DOHH2 (cell line): ENCODE measurements around the gene GALNT14.

Source experiments
- H3F3A ChIP-seq: fragments of 200-600 bp; sonication (generic), shearing (Covaris generic); 2 replicates; pipeline ENCODE4 v1.6.0; 2016; ENCODE audit warnings: antibody characterized with exemption, mild to moderate bottlenecking; ENCODE audit not compliant: control insufficient read depth, insufficient read depth
- H3K27ac ChIP-seq: fragments of 200-600 bp; sonication (generic); 2 replicates; pipeline ENCODE4 v1.5.1; 2014; ENCODE audit warnings: low read depth, mild to moderate bottlenecking, low read length, moderate library complexity
- H3K27me3 ChIP-seq: fragments of 200-600 bp; sonication (generic); 2 replicates; pipeline ENCODE4 v1.6.1; 2014; ENCODE audit warnings: mild to moderate bottlenecking, low read length, mixed read lengths; ENCODE audit not compliant: control insufficient read depth
- H3K36me3 ChIP-seq: fragments of 200-600 bp; sonication (generic); 2 replicates; pipeline ENCODE4 v1.6.1; 2014; ENCODE audit warnings: mild to moderate bottlenecking, low read length, moderate library complexity, mixed read lengths; ENCODE audit not compliant: control insufficient read depth
- H3K4me1 ChIP-seq: fragments of 200-600 bp; sonication (generic); 2 replicates; pipeline ENCODE4 v1.6.1; 2014; ENCODE audit warnings: mild to moderate bottlenecking, low read length, mixed read lengths; ENCODE audit not compliant: control insufficient read depth
- H3K4me2 ChIP-seq: fragments of 200-600 bp; sonication (generic); 2 replicates; pipeline ENCODE4 v1.6.0; 2014; ENCODE audit warnings: mild to moderate bottlenecking, low read length, moderate library complexity
- H3K4me3 ChIP-seq: fragments of 200-600 bp; sonication (generic); 2 replicates; pipeline ENCODE4 v1.5.1; 2014; ENCODE audit warnings: mild to moderate bottlenecking, low read length, mixed read lengths
- H3K79me2 ChIP-seq: fragments of 200-600 bp; sonication (generic); 2 replicates; pipeline ENCODE4 v1.6.1; 2014; ENCODE audit warnings: mild to moderate bottlenecking, low read length, mixed read lengths; ENCODE audit not compliant: control insufficient read depth
- H3K9me2 ChIP-seq: fragments of 200-600 bp; sonication (generic); replicated peaks from 2 replicates; pipeline ENCODE4 v1.6.1; 2014; ENCODE audit warnings: mild to moderate bottlenecking, low read length, mixed read lengths; ENCODE audit not compliant: control insufficient read depth
- H3K9me3 ChIP-seq: fragments of 200-600 bp; sonication (generic); 2 replicates; pipeline ENCODE4 v1.6.1; 2014; ENCODE audit warnings: antibody characterized with exemption, low read length, mixed read lengths; ENCODE audit not compliant: control insufficient read depth, insufficient read depth
- H4K20me1 ChIP-seq: fragments of 200-600 bp; sonication (generic); 2 replicates; pipeline ENCODE4 v1.6.0; 2014; ENCODE audit warnings: low read depth, mild to moderate bottlenecking, antibody characterized with exemption, low read length, moderate library complexity; ENCODE audit not compliant: control insufficient read depth, insufficient read depth
- EZH2phosphoT487 ChIP-seq: fragments of 200-600 bp; sonication (generic); IDR thresholded peaks from 2 replicates; pipeline ENCODE4 v1.6.1; 2017; ENCODE audit warnings: borderline replicate concordance, mild to moderate bottlenecking, antibody characterized with exemption, low read length, moderate library complexity, mixed read lengths
- TF ChIP-seq, protein P1 (sequence below): fragments of 200-600 bp; sonication (generic); IDR thresholded peaks from one replicate; pipeline ENCODE4 v1.5.1; 2014; ENCODE audit warnings: antibody characterized with exemption, mild to moderate bottlenecking, low read depth, low read length; ENCODE audit not compliant: poor library complexity, severe bottlenecking

Gene GALNT14

DNA sequence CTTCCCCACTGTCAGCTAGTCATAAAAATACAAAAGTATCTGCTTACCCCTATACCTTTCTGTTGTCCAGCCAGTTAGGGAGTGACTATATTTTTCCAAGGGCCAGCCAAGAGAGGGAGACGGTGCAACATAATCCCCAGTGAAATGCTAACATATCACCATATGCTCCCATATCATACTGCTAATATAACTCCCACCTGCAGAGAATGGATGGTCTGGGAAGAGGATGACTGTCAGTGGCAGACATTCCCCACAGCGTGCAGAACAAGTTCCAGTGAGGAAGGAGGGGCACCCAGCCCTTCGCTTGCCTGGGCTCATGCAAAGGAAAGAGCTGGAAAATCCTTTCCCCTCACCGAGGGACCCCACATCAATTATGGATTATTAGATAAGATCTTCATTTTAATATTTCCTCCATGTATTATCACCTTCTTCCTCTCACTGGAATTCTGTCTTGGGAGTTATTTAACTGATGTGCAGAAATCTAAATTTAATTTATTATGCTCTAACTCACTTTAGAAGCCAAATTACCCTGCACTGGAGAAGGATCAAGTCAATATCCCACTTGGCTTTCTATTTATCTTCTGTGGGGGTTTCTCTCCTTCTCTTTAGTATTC, 135.6 kb downstream of the GALNT14 start:
- TF ChIP-seq, protein P1, sequence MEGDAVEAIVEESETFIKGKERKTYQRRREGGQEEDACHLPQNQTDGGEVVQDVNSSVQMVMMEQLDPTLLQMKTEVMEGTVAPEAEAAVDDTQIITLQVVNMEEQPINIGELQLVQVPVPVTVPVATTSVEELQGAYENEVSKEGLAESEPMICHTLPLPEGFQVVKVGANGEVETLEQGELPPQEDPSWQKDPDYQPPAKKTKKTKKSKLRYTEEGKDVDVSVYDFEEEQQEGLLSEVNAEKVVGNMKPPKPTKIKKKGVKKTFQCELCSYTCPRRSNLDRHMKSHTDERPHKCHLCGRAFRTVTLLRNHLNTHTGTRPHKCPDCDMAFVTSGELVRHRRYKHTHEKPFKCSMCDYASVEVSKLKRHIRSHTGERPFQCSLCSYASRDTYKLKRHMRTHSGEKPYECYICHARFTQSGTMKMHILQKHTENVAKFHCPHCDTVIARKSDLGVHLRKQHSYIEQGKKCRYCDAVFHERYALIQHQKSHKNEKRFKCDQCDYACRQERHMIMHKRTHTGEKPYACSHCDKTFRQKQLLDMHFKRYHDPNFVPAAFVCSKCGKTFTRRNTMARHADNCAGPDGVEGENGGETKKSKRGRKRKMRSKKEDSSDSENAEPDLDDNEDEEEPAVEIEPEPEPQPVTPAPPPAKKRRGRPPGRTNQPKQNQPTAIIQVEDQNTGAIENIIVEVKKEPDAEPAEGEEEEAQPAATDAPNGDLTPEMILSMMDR, result no peak
- TF ChIP-seq EZH2phosphoT487, result no peak
- Histone ChIP-seq H3K79me2 (no peaks in the 10 kb centered on the region), H3K4me3 (no peak overlapping the region), H3K4me1 (no peaks in the 10 kb centered on the region), H4K20me1 (no peaks in the 10 kb centered on the region), H3K4me2 (no peak overlapping the region), H3K27me3 (no peaks in the 10 kb centered on the region), H3K36me3 (no peaks in the 10 kb centered on the region), H3F3A (no peaks in the 10 kb centered on the region), H3K9me3 (no peaks in the 10 kb centered on the region), H3K9me2 (no peaks in the 10 kb centered on the region), H3K27ac (no peak overlapping the region)

DNA sequence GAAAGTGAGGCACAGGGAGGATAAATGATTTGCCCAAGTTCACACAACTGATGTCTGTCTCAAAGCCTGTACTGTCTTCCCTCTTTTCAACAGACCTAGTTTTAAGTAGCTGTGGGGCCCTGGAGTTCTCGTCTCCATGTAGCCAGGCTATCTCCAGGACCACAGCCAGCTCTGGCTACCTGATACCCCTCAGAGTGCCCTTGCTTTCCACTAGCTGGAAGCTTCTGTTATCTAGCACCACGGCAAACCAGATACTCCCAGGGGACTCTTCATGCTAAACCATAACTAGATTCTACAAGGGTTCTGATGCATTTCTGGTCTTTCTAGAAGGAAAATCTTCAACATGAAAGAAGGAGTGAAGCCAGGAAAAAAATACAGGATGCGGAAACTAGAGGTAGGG, 137.3 kb downstream of the GALNT14 start:
- H3K27ac ChIP-seq, result no peak overlapping the region
- TF ChIP-seq, protein P1, result no peak
- no peak for TF ChIP-seq EZH2phosphoT487
- H3K79me2 ChIP-seq, result no peaks in the 10 kb centered on the region
- no peaks in the 10 kb centered on the region for H3F3A ChIP-seq
- no peaks in the 10 kb centered on the region for H3K36me3 ChIP-seq
- H3K4me1 ChIP-seq, result no peaks in the 10 kb centered on the region
- H3K9me2 ChIP-seq, result no peaks in the 10 kb centered on the region
- no peak overlapping the region for H3K4me2 ChIP-seq
- H3K27me3 ChIP-seq, result no peaks in the 10 kb centered on the region
- H4K20me1 ChIP-seq, result no peaks in the 10 kb centered on the region
- no peaks in the 10 kb centered on the region for H3K9me3 ChIP-seq
- H3K4me3 ChIP-seq, result no peak overlapping the region

DNA sequence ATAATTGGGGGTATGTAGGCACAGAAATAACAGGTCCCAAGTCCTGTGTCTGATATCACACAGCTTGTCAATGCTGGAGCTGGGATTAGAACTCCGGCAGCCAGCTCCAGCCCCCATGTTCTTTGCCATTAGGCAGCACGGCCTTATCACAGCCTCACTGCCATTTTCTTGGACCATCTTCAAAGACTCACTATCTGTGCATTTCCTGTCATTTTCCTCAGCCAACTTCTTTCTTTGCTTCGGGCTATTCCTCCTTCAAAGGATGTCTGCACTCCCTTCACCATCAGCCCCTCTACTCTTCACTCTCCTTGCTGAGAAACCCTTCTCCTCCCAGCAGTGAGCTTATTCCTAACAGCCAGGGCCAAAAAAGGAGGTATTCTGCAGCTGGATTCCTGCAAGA, 139.6 kb downstream of the GALNT14 start:
- Histone ChIP-seq H3K36me3 (no peaks in the 10 kb centered on the region), H4K20me1 (no peaks in the 10 kb centered on the region), H3K27me3 (no peaks in the 10 kb centered on the region), H3K27ac (no peak overlapping the region), H3K4me1 (no peaks in the 10 kb centered on the region), H3K9me3 (no peaks in the 10 kb centered on the region), H3F3A (no peaks in the 10 kb centered on the region), H3K79me2 (no peaks in the 10 kb centered on the region), H3K9me2 (no peaks in the 10 kb centered on the region), H3K4me2 (no peak overlapping the region), H3K4me3 (no peak overlapping the region)
- TF ChIP-seq, protein P1, result no peak
- TF ChIP-seq EZH2phosphoT487, result no peak

DNA sequence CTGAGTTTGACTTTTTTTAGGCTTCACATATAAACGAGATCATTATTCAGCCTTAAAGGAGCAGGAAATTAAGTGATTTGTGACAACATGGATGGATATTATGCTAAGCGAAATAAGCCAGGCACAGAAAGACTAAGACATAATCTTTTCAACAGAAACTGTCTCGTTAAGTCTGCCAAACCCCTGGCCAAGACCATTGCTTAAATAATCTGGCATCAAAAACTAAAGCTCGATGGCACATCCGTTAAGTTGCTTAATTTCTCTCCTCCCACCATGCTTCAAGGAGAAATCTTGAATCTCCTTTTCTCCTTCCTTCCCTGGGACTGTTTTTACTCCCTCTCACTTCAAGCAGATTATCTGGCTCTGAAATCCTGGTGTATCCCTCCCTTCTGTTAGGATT, 140.3 kb downstream of the GALNT14 start:
- Histone ChIP-seq H4K20me1 (no peaks in the 10 kb centered on the region), H3F3A (no peaks in the 10 kb centered on the region), H3K27me3 (no peaks in the 10 kb centered on the region), H3K9me3 (no peaks in the 10 kb centered on the region), H3K36me3 (no peaks in the 10 kb centered on the region), H3K4me3 (no peak overlapping the region), H3K4me1 (no peaks in the 10 kb centered on the region), H3K79me2 (no peaks in the 10 kb centered on the region), H3K4me2 (no peak overlapping the region), H3K27ac (no peak overlapping the region), H3K9me2 (no peaks in the 10 kb centered on the region)
- TF ChIP-seq EZH2phosphoT487, result no peak
- TF ChIP-seq, protein P1, result no peak
